Embryonic facial prominence (tissue), 1 donor: Measurements from ENCODE around the gene ADORA2A.

Experiments
- DNase-seq: peaks from one replicate; pipeline ENCODE4 v3.0.0-alpha.2; 2016; ENCODE audit errors: extremely low spot score

ADORA2A gene

GRCh38 chr22:24403346-24403745 is 24.1 kb upstream of the ADORA2A start:
- no peak for DNase-seq

DNA sequence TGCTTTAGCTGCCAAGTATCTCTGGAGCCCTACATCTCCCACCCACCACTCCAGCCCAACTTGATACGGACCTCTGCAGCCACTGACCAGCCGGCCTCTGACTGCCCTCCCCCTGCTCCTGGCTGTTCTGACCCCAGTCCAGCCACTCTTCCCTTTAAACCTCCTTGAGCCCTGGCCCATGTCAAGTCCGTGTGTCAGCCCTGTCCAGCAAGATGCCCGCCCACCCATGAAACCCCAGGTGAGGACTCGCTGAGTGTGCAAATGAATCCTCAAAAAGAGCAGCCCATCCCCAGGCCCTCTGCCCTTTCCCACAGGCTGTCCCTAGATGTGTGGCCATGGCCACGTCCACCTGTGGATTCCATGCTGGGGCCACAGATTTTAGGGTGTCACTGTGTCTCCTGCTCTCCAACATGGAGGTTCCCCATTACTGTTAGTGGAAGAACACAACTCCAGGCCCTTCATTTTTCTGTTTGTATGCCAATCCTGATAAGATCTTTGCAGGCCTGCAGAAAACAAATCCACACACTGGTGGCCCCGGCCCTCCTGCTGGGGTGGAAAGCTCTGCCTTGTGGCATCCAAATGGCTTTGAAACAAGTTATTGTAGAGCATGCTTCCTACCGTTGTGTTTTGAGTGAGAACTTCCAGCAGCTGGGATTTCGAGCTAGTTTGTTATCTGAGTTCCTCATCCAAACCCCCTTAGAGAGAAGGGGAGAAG is 22.7 kb upstream of the ADORA2A start:
- DNase-seq, result no peak

DNA sequence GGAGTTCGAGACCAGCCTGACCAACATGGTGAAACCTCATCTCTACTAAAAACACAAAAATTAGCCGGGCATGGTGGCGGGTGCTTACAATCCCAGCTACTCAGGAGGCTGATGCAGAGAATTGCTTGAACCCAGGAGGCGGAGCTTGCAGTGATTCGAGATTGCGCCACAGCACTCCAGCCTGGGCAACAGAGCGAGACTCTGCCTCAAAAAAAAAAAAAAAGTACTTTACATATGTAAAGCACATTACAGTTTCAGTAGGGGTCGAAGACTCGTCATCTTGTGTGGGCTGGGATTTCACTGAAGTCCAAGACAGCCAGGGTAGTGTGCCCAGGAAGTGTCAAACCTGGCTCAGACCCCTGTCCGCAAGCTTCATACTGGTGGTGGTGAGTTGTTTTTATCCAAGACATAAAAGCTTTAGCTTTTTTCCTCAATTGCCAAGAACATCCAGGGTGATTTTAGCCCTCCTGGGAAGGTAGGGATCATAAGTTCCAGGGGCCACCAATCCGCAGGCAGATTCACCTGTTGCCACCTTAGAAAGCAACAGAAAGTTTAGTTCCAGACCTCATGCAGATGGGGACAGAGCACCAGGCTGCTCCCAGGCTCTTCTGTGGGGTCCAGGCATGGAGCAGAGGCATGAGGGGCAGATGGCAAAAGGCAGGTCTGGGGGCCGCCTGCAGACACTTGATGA is 21.6 kb upstream of the ADORA2A start:
- DNase-seq, result no peak

- no peak for DNase-seq
Observed at GRCh38 chr22:24406322-24407277, 20.8 kb upstream of the ADORA2A start.

- no peak for DNase-seq
Observed at GRCh38 chr22:24407278-24407665, 20.1 kb upstream of the ADORA2A start.

DNA sequence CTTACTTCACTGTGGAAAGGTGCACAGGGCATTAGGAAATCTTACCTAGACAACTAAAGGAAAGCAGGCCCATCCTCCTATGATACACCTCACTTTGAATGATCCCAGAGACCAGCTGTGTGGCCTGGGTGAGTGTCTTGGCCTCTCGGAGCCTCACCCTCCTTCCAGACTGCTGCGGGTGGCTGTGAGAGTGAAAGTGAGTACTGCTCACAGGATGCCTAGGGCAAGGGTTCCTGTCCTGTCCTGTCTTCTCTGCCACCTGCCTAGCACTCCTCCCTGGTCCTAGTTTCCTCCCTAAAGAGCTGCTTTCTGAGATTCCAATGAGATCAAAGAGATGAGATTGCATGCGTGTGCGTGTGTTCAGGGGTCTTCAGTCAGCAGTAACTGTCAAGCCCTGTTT is 19.5 kb upstream of the ADORA2A start:
- DNase-seq, result no peak

DNA sequence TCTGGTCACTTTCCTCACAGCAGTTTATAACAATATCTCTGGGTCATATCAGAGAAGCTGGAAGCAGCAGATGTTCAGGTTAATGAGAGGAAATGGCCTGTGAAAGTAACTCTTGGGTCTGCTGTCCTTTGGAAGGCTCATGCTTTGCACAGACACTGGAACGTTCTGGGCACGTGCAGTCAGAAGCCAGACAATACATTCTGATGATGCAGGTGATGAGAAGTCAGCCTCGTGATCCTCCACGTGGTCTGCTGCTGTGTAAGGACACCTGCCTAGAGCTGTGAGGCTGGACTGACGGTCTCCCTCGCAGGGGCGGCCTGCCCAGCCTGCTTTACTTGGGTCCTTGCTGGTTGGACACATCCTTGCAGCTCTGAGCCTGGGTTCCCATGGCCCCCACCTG is 18.8 kb upstream of the ADORA2A start:
- DNase-seq, result no peak

DNA sequence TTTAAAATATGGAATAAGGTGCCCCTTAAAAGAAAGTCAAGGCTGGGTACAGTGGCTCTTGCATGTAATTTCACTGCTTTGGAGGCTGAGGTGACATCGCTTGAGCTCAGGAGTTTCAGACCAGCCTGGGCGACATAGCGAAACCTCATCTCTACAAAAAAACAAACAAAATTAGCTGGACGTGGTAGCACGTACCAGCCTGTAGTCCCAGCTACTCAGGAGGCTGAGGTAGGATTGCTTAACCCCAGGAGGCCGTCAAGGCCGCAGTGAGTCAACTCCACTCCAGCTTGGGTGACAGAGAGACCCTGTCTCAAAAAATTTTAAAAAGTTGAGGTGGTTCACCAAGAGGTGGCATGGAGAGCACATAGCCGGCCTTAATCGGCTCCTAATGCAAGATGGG is 17.7 kb upstream of the ADORA2A start:
- DNase-seq, result no peak

DNA sequence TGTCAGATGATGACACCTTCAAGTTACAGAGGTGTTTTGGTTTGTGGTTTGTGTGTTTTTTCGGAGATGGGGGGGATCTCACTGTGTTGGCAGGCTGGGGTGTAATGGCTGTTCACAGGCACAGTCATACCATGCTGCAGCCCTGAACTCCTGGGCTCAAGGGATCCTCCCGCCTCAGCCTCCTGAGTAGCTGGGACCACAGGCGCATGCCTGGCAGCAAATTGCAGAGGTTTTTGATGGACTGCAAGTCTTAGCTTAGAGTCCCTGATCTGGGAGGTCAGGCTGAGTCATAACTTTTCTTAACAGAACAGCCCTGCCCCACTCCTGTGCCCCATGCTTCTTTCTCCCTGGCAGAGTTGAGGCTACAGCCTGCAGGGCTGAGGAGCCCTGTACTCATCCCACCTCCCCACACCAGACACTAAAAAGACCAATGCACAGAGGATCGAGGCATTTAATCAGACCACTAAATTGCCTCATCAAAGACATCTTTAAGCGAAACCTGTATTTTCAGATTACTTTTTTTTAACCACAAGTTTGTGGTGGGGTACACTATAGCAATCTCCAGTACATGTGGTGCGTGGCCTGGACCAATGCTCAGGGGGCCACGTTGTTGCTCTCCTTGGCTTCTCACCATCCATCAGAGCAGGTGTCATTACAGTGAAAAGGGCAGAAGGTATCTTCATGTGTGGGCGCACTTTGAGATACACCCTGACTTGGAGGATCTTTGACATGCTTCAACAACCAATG is 17.1 kb upstream of the ADORA2A start:
- DNase-seq, result no peak

GRCh38 chr22:24411256-24412004 is 16.0 kb upstream of the ADORA2A start:
- no peak for DNase-seq

GRCh38 chr22:24412274-24412673 is 15.1 kb upstream of the ADORA2A start:
- no peak for DNase-seq

DNA sequence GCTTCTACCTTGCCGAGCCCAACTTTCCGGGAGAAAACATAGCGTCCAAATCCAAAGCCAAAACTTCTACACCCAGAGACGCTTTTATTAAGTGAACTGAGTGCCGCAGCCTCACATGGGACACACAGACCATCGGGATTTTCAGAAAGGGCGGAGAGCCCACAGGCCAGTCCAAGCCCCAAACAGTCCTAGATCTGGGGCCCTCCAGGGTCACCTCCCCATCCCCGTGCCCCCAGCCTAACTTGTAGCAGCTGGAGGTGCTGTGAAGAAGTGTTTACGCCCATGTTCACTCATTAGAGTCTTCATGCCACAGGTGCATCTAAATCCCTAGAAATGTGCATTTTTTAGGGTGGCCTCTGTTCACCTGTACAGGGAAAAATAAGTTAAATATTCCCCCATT is 14.1 kb upstream of the ADORA2A start:
- no peak for DNase-seq

DNA sequence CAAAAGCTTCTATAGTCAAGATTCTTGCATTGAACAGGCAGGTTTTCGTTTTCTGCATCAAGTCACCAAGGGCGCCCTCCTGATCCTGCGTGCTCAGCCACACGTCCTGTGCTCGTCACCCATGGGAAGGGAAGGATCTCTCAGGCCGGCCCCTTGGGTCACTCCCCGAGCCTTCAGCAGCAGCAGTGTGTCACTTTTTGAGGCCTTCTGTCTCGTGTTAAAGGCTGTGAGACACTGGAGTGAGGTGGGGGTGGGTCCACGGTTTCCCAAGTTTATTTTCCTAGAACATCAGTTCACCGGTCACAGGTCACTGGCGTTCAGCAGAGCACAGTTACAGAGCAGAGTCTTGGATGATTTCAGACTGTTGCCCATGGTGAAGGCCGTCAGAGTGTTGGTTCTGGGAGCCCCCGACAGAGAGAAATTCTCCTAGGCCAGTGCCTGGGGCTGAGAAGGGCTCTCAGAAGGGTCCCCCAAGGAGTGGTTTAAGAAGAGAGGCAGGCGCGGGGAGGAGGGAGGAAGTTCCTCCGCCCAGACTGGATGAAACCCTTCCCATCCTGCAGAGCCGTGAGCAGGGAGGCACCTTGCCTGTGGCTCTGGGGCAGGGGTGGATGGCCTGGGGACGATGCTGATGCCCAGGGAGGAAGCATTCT is 13.5 kb upstream of the ADORA2A start:
- no peak for DNase-seq

DNA sequence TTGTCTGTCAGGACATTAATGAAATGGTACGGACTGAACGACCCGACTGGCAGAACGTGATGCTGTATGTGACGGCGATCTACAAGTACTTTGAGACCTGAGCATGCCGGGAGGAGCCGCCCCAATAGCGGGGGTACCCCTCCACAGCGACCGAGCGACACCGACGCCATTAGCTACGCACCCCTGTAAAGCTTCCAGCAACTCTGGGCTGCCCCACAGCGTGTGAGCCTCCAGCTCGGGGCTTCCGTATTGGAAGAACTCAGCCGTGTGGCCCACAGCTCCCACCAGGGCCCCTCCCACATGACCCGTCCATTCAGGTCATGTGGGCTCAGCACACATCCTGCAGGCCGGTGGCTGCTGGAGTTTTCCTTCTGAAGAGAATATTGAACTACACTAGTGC is 12.9 kb upstream of the ADORA2A start:
- no peak for DNase-seq

GRCh38 chr22:24414984-24415945 is 12.1 kb upstream of the ADORA2A start:
- DNase-seq, result no peak

- DNase-seq, result no peak
Observed at GRCh38 chr22:24416095-24416494, 11.3 kb upstream of the ADORA2A start.

GRCh38 chr22:24416611-24417010 is 10.8 kb upstream of the ADORA2A start:
- DNase-seq, result no peak

DNA sequence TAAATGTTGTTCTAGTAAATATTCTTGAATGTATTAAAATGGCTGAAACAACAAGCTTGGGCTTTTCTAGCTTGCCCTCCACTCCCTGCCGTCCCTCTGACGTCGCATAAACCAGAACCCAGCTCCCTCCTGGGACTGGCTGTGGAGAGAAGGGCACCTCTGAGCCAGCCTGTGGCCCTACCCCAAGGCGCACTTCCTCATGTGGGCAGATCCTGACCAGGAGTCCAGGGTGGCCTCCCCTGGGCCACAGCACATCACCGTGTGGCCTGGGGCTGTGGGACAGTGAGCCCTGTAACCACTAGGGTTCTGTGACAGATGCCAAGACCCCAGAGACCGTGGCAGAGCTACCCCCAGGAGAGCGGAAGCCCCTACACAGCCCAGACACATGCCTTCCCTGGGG is 10.2 kb upstream of the ADORA2A start:
- DNase-seq, result no peak

GRCh38 chr22:24417901-24418641 is 9.3 kb upstream of the ADORA2A start:
- DNase-seq, result no peak
